ENCODE results near the gene CDH13.

The CDH13 gene

DNA sequence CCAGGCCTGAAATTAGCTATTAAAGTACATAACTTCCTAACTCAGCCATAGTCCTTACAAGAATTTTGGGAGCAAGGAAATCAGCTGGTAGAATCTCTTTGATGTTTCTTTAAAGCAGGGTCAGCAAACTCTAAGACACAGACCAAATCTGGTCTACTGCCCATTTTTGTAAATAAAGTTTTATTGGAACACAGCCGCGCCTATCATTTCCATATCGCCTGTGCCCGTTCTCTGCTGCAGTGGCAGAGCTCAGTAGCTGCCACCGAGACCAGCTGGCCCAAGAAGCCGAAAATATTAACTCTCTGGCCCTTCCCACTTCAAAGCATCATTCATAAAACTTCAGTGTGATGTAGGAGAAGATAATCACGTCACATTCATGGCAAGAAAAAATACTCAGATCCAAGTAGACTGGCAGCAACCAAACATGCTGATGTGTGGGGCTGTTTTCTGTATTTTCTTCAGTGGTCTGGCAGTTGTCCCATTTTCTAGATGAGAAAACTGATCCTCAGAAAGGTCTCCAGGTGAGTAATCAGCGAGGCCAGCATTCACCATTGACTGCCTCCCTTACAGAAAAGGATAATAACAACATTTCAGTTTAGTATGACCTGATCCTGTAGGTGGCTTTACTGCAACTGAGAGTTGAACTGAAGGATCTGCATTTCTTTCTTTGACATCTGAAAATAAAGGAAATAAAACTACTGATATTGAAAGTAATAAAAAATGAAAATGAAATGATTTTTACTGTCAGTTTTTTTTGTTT is 1163.1 kb downstream of the CDH13 start:
- Histone ChIP-seq H3K4me1 (ENCODE audit: control insufficient read depth in 5 of 5, insufficient read depth in 5 of 5, low read length in 5 of 5) (no peaks in the 10 kb centered on the region), H3K27ac (ENCODE audit: low read depth, low read length) (no peak overlapping the region), H3K9ac (ENCODE audit: low read length in 5 of 5) (no peak overlapping the region), H3K27me3 (ENCODE audit: control insufficient read depth in 5 of 5, insufficient read depth in 4 of 5, low read length in 5 of 5) (no peaks in the 10 kb centered on the region), H3K4me3 (ENCODE audit: low read depth in 1 of 5, low read length in 5 of 5) (no peak overlapping the region), H3K9me3 (ENCODE audit: control insufficient read depth in 5 of 5, low read length in 5 of 5) (peaks cover 0 to 4% (median 3%) of the 10 kb centered on the region in 5 donors), H3K36me3 (ENCODE audit: control insufficient read depth in 5 of 5, insufficient read depth in 5 of 5, low read length in 5 of 5) (peaks cover 0 to 3% (median 0%) of the 10 kb centered on the region in 5 donors)

DNA sequence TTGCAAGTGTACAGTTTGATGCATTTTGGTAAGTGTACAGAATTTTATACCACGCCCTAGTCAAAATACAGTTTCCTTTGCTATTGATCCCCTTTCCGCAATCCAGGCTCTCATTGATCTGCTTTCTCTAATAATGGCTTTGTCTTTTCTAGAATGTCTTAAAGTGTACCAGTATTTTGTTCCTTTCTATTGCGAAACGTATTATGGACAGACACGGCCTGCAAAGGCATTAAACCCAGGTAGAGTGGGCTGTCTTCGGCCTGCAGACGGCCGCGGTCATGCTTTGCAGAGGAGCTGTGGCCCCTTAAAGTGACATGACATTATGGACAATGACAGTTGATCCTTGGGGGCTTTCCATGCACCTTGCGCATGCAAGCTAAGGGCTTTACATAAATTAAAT is 1165.1 kb downstream of the CDH13 start:
- H3K27me3 ChIP-seq (ENCODE audit: control insufficient read depth in 5 of 5, insufficient read depth in 4 of 5, low read length in 5 of 5), result no peaks in the 10 kb centered on the region
- H3K4me3 ChIP-seq (ENCODE audit: low read depth in 1 of 5, low read length in 5 of 5), result no peak overlapping the region
- peaks cover 0 to 4% (median 3%) of the 10 kb centered on the region in 5 donors for H3K9me3 ChIP-seq (ENCODE audit: control insufficient read depth in 5 of 5, low read length in 5 of 5)
- H3K4me1 ChIP-seq (ENCODE audit: control insufficient read depth in 5 of 5, insufficient read depth in 5 of 5, low read length in 5 of 5), result no peaks in the 10 kb centered on the region
- H3K36me3 ChIP-seq (ENCODE audit: control insufficient read depth in 5 of 5, insufficient read depth in 5 of 5, low read length in 5 of 5), result peaks cover 0 to 8% (median 5%) of the 10 kb centered on the region in 5 donors
- H3K27ac ChIP-seq (ENCODE audit: low read depth, low read length), result no peak overlapping the region
- no peak overlapping the region for H3K9ac ChIP-seq (ENCODE audit: low read length in 5 of 5)

DNA sequence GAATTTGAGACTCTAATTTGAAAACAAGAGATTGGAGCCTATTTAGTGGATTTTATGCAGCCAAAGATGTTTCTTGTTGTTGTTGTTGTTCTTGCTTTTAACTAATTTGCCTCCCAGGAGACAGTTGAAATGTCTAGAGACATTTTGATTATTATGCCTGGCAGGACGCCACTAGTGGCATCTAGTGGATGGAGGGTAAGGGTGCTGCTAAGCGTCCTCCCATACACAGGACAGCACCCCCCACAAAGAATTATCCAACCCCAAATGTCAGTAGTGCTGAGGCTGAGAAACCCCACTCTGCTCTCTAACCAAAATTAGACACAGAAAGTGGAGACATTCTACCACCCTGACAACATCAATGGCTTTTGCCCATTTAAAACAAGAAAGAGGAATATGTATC is 1165.6 kb downstream of the CDH13 start:
- Histone ChIP-seq H3K27me3 (ENCODE audit: control insufficient read depth in 5 of 5, insufficient read depth in 4 of 5, low read length in 5 of 5) (no peaks in the 10 kb centered on the region), H3K36me3 (ENCODE audit: control insufficient read depth in 5 of 5, insufficient read depth in 5 of 5, low read length in 5 of 5) (peaks cover 0 to 8% (median 5%) of the 10 kb centered on the region in 5 donors), H3K9ac (ENCODE audit: low read length in 5 of 5) (no peak overlapping the region), H3K9me3 (ENCODE audit: control insufficient read depth in 5 of 5, low read length in 5 of 5) (peaks cover 0 to 4% (median 3%) of the 10 kb centered on the region in 5 donors), H3K4me1 (ENCODE audit: control insufficient read depth in 5 of 5, insufficient read depth in 5 of 5, low read length in 5 of 5) (no peaks in the 10 kb centered on the region), H3K27ac (ENCODE audit: low read depth, low read length) (no peak overlapping the region), H3K4me3 (ENCODE audit: low read depth in 1 of 5, low read length in 5 of 5) (no peak overlapping the region)

DNA sequence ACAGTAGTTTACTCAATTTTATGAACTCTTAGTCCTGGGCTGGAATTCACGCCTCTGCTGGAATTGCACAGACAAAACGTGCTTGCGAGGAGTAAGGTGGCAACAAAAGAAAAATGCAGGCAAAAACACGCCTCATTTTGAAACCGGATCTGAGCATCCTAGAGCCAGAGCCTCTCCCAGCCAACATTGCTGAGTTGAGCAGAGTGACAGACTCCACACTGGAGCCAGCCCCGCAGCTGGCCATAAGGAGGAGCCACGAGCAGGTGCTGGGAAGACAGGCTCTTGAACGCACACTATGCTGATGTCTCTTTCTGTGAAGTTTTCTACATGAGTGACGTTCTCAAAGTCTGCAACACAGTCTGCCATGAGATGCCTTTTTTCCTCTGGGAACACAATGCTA is 1166.4 kb downstream of the CDH13 start:
- H3K36me3 ChIP-seq (ENCODE audit: control insufficient read depth in 5 of 5, insufficient read depth in 5 of 5, low read length in 5 of 5), result peaks cover 0 to 8% (median 5%) of the 10 kb centered on the region in 5 donors
- no peak overlapping the region for H3K4me3 ChIP-seq (ENCODE audit: low read depth in 1 of 5, low read length in 5 of 5)
- H3K4me1 ChIP-seq (ENCODE audit: control insufficient read depth in 5 of 5, insufficient read depth in 5 of 5, low read length in 5 of 5), result no peaks in the 10 kb centered on the region
- H3K27ac ChIP-seq (ENCODE audit: low read depth, low read length), result no peak overlapping the region
- H3K27me3 ChIP-seq (ENCODE audit: control insufficient read depth in 5 of 5, insufficient read depth in 4 of 5, low read length in 5 of 5), result no peaks in the 10 kb centered on the region
- no peak overlapping the region for H3K9ac ChIP-seq (ENCODE audit: low read length in 5 of 5)
- H3K9me3 ChIP-seq (ENCODE audit: control insufficient read depth in 5 of 5, low read length in 5 of 5), result peaks cover 0 to 4% (median 3%) of the 10 kb centered on the region in 5 donors

DNA sequence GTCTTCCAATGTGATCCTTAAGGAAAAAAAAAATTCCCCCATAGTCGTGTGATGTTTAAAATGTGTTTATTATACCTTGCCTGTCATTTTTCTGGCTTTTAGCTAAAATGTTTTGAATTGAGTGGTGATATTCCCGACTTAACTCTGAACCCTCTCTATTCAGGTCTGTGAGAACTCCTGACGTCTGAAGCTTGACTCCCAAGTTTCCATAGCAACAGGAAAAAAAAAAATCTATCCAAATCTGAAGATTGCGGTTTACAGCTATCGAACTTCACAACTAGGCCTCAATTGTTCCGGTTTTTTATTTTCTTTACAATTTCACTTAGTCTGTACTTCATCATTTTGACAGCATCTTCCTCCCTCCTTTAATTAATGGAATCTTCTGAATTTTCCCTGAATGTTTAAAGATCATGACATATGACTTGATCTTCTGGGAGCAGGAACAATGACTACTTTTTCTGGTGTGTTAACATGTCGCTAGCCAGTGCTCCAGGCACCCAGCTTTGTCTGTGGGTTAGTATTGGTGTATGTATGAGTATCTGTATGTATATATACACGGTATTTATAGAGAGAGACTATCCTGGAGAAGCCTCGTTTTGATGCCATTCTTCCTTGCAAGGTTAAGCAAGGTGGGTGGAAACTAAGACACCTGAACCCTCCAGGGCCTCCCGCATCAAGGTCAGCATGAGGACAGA is 1168.2 kb downstream of the CDH13 start:
- H3K9me3 ChIP-seq (ENCODE audit: control insufficient read depth in 5 of 5, low read length in 5 of 5), result peaks cover 0 to 4% (median 3%) of the 10 kb centered on the region in 5 donors
- no peak overlapping the region for H3K9ac ChIP-seq (ENCODE audit: low read length in 5 of 5)
- H3K36me3 ChIP-seq (ENCODE audit: control insufficient read depth in 5 of 5, insufficient read depth in 5 of 5, low read length in 5 of 5), result peaks cover 0 to 8% (median 5%) of the 10 kb centered on the region in 5 donors
- H3K27me3 ChIP-seq (ENCODE audit: control insufficient read depth in 5 of 5, insufficient read depth in 4 of 5, low read length in 5 of 5), result no peaks in the 10 kb centered on the region
- no peaks in the 10 kb centered on the region for H3K4me1 ChIP-seq (ENCODE audit: control insufficient read depth in 5 of 5, insufficient read depth in 5 of 5, low read length in 5 of 5)
- no peak overlapping the region for H3K4me3 ChIP-seq (ENCODE audit: low read depth in 1 of 5, low read length in 5 of 5)
- H3K27ac ChIP-seq (ENCODE audit: low read depth, low read length), result no peak overlapping the region

DNA sequence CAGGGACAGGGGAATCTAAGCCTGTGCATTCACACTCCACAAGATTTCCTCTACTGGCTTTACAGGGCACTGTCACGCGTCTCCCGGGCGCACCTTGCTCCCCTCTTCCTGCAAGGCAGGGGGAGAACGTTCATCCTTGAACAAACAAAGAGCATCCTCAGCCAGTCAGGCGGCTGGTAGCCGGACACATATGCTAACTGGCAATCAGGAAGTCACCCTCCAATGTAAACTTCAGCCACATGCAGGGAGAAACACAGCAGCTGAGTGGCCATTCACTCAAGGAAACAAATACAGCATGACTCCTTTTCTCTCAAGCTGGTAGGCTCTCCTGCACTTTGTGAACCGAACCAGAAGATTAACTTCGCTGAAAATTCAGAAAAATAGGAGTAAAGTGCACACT is 1170.2 kb downstream of the CDH13 start:
- peaks cover 0 to 8% (median 5%) of the 10 kb centered on the region in 5 donors for H3K36me3 ChIP-seq (ENCODE audit: control insufficient read depth in 5 of 5, insufficient read depth in 5 of 5, low read length in 5 of 5)
- no peak overlapping the region for H3K9ac ChIP-seq (ENCODE audit: low read length in 5 of 5)
- peaks cover 0 to 4% (median 3%) of the 10 kb centered on the region in 5 donors for H3K9me3 ChIP-seq (ENCODE audit: control insufficient read depth in 5 of 5, low read length in 5 of 5)
- H3K4me1 ChIP-seq (ENCODE audit: control insufficient read depth in 5 of 5, insufficient read depth in 5 of 5, low read length in 5 of 5), result peaks cover 1 to 3% (median 2%) of the 10 kb centered on the region in 5 donors
- no peaks in the 10 kb centered on the region for H3K27me3 ChIP-seq (ENCODE audit: control insufficient read depth in 5 of 5, insufficient read depth in 4 of 5, low read length in 5 of 5)
- H3K27ac ChIP-seq (ENCODE audit: low read depth, low read length), result no peak overlapping the region
- no peak overlapping the region for H3K4me3 ChIP-seq (ENCODE audit: low read depth in 1 of 5, low read length in 5 of 5)

GRCh38 chr16:83799336-83799735 is 1172.6 kb downstream of the CDH13 start:
- Histone ChIP-seq H3K4me3 (ENCODE audit: low read depth in 1 of 5, low read length in 5 of 5) (no peak overlapping the region), H3K9me3 (ENCODE audit: control insufficient read depth in 5 of 5, low read length in 5 of 5) (no peaks in the 10 kb centered on the region), H3K4me1 (ENCODE audit: control insufficient read depth in 5 of 5, insufficient read depth in 5 of 5, low read length in 5 of 5) (peaks cover 5 to 18% (median 13%) of the 10 kb centered on the region in 5 donors), H3K36me3 (ENCODE audit: control insufficient read depth in 5 of 5, insufficient read depth in 5 of 5, low read length in 5 of 5) (peaks cover 0 to 5% (median 3%) of the 10 kb centered on the region in 5 donors), H3K27ac (ENCODE audit: low read depth, low read length) (no peak overlapping the region), H3K9ac (ENCODE audit: low read length in 5 of 5) (no peak overlapping the region), H3K27me3 (ENCODE audit: control insufficient read depth in 5 of 5, insufficient read depth in 4 of 5, low read length in 5 of 5) (no peaks in the 10 kb centered on the region)

DNA sequence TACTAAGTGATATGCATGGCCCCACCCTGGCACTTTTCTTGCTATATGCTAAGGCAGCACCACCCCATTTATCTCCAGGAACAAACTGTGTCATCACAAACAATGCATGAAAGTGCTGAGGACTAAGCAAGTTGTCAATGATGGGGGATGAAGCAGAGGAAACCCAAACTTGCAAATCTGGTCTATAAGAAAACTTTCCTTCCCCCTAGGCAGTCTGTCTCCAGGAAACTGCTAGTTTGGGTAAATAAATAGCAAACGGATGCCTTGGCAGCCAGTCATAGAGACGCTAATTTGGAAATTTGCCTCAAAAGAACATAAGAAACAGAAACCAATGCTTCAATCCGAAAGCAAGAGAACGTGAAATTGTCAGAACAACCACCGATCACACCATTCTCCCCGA is 1175.4 kb downstream of the CDH13 start:
- Histone ChIP-seq H3K36me3 (ENCODE audit: control insufficient read depth in 5 of 5, insufficient read depth in 5 of 5, low read length in 5 of 5) (no peaks in the 10 kb centered on the region), H3K4me3 (ENCODE audit: low read depth in 1 of 5, low read length in 5 of 5) (peak overlapping the region; percentile 46 to 73 (median 62)), H3K4me1 (ENCODE audit: control insufficient read depth in 5 of 5, insufficient read depth in 5 of 5, low read length in 5 of 5) (peaks cover 5 to 23% (median 15%) of the 10 kb centered on the region in 5 donors), H3K27me3 (ENCODE audit: control insufficient read depth in 5 of 5, insufficient read depth in 4 of 5, low read length in 5 of 5) (no peaks in the 10 kb centered on the region), H3K9me3 (ENCODE audit: control insufficient read depth in 5 of 5, low read length in 5 of 5) (no peaks in the 10 kb centered on the region), H3K27ac (ENCODE audit: low read depth, low read length) (no peak overlapping the region), H3K9ac (ENCODE audit: low read length in 5 of 5) (peak overlapping the region; percentile 15 to 75 (median 41))

- H3K4me3 ChIP-seq (ENCODE audit: low read depth in 1 of 5, low read length in 5 of 5), result peak overlapping the region; percentile 46 to 73 (median 62)
- no peaks in the 10 kb centered on the region for H3K9me3 ChIP-seq (ENCODE audit: control insufficient read depth in 5 of 5, low read length in 5 of 5)
- H3K9ac ChIP-seq (ENCODE audit: low read length in 5 of 5), result peak overlapping the region; percentile 15 to 75 (median 41)
- H3K36me3 ChIP-seq (ENCODE audit: control insufficient read depth in 5 of 5, insufficient read depth in 5 of 5, low read length in 5 of 5), result no peaks in the 10 kb centered on the region
- H3K27ac ChIP-seq (ENCODE audit: low read depth, low read length), result no peak overlapping the region
- H3K4me1 ChIP-seq (ENCODE audit: control insufficient read depth in 5 of 5, insufficient read depth in 5 of 5, low read length in 5 of 5), result peaks cover 5 to 25% (median 20%) of the 10 kb centered on the region in 5 donors
- H3K27me3 ChIP-seq (ENCODE audit: control insufficient read depth in 5 of 5, insufficient read depth in 4 of 5, low read length in 5 of 5), result no peaks in the 10 kb centered on the region
These were observed 1175.9 kb downstream of the CDH13 start for GRCh38 chr16:83802554-83803205.

- Histone ChIP-seq H3K4me1 (ENCODE audit: control insufficient read depth in 5 of 5, insufficient read depth in 5 of 5, low read length in 5 of 5) (peaks cover 7 to 30% (median 25%) of the 10 kb centered on the region in 5 donors), H3K36me3 (ENCODE audit: control insufficient read depth in 5 of 5, insufficient read depth in 5 of 5, low read length in 5 of 5) (no peaks in the 10 kb centered on the region), H3K27me3 (ENCODE audit: control insufficient read depth in 5 of 5, insufficient read depth in 4 of 5, low read length in 5 of 5) (no peaks in the 10 kb centered on the region), H3K9me3 (ENCODE audit: control insufficient read depth in 5 of 5, low read length in 5 of 5) (no peaks in the 10 kb centered on the region), H3K9ac (ENCODE audit: low read length in 5 of 5) (no peak overlapping the region), H3K4me3 (ENCODE audit: low read depth in 1 of 5, low read length in 5 of 5) (no peak overlapping the region), H3K27ac (ENCODE audit: low read depth, low read length) (no peak overlapping the region)
These were observed 1177.0 kb downstream of the CDH13 start for GRCh38 chr16:83803811-83804210.
